ENCODE data around the gene NT5C2. TPM values are rescaled to one million over a fixed set of nuclear protein-coding genes. Genes with fewer than 3 reads are reported as not detected.
"Not testable (repeated sequence)": the region's sequence is repeated elsewhere in the genome, so short reads cannot be mapped to it uniquely, and the experiment has no call there.

The NT5C2 gene
- total RNA-seq, 1 donor from 2014 or later: 113 TPM

GRCh38 chr10:103140469-103140868 lies 52.6 kb downstream of the NT5C2 start:
- FAIRE-seq: no peak
- peaks cover 1% of the 10 kb centered on the region for H3K9me3 Mint-ChIP-seq (ENCODE audit: unreplicated experiment)
- no peak for TF ChIP-seq EZH2 (IDR thresholded peaks at IDR 0.05; ENCODE audit: insufficient read depth, low read length)
- no peak for TF ChIP-seq CTCF (IDR thresholded peaks at IDR 0.05; ENCODE audit: insufficient read depth, low read depth, low read length)

GRCh38 chr10:103139803-103140202 lies 53.3 kb downstream of the NT5C2 start:
- Mint-ChIP-seq H3K4me1 (ENCODE audit: low read depth, unreplicated experiment) (peaks cover 11% of the 10 kb centered on the region), H3K9me3 (ENCODE audit: unreplicated experiment) (peaks cover 1% of the 10 kb centered on the region), H3K4me3 (ENCODE audit: unreplicated experiment) (no peak overlapping the region), H3K36me3 (ENCODE audit: low read depth, unreplicated experiment) (peaks cover 15% of the 10 kb centered on the region), H3K27ac (ENCODE audit: unreplicated experiment) (no peak overlapping the region), H3K27me3 (ENCODE audit: low read depth, unreplicated experiment) (no peaks in the 10 kb centered on the region)
- H3K4me1 ChIP-seq (ENCODE audit: insufficient read depth, low read length): peaks cover 5% of the 10 kb centered on the region
- no peak overlapping the region for H3K27ac ChIP-seq (ENCODE audit: low read depth, low read length)
- no peak overlapping the region for H3K4me3 ChIP-seq (ENCODE audit: insufficient read depth, low read depth, low read length)
- peaks cover 8% of the 10 kb centered on the region for H4K20me1 ChIP-seq (ENCODE audit: insufficient read depth, low read length)
- H3K27me3 ChIP-seq (ENCODE audit: insufficient read depth, low read length): no peaks in the 10 kb centered on the region
- peaks cover 11% of the 10 kb centered on the region for H3K36me3 ChIP-seq (ENCODE audit: insufficient read depth, low read length)
- H3K9ac ChIP-seq (ENCODE audit: low read length): no peak overlapping the region
- no peak overlapping the region for H3K4me2 ChIP-seq (ENCODE audit: low read length)
- H3K9me3 ChIP-seq (ENCODE audit: insufficient read depth, low read depth, low read length): no peaks in the 10 kb centered on the region
- DNase-seq (ENCODE audit: low read depth): no peak
- TF ChIP-seq CTCF (IDR thresholded peaks at IDR 0.05; ENCODE audit: insufficient read depth, low read depth, low read length): no peak
- no peak for TF ChIP-seq EZH2 (IDR thresholded peaks at IDR 0.05; ENCODE audit: insufficient read depth, low read length)
- H3K79me2 ChIP-seq (ENCODE audit: insufficient read depth, low read length): peaks cover 30% of the 10 kb centered on the region
- FAIRE-seq: no peak
- H2AFZ ChIP-seq (ENCODE audit: low read depth, low read length): no peak overlapping the region

More at GRCh38 chr10:103140469-103140868, 52.6 kb downstream of the NT5C2 start:
- peaks cover 10% of the 10 kb centered on the region for H3K36me3 Mint-ChIP-seq (ENCODE audit: low read depth, unreplicated experiment)
- H3K27ac ChIP-seq (ENCODE audit: low read depth, low read length): no peak overlapping the region
- H2AFZ ChIP-seq (ENCODE audit: low read depth, low read length): no peak overlapping the region
- H3K4me3 Mint-ChIP-seq (ENCODE audit: unreplicated experiment): no peak overlapping the region
- no peak overlapping the region for H3K27ac Mint-ChIP-seq (ENCODE audit: unreplicated experiment)
- peaks cover 11% of the 10 kb centered on the region for H3K36me3 ChIP-seq (ENCODE audit: insufficient read depth, low read length)
- peaks cover 31% of the 10 kb centered on the region for H3K79me2 ChIP-seq (ENCODE audit: insufficient read depth, low read length)
- H4K20me1 ChIP-seq (ENCODE audit: insufficient read depth, low read length): peaks cover 9% of the 10 kb centered on the region
- H3K4me1 ChIP-seq (ENCODE audit: insufficient read depth, low read length): peaks cover 11% of the 10 kb centered on the region
- H3K9me3 ChIP-seq (ENCODE audit: insufficient read depth, low read depth, low read length): no peaks in the 10 kb centered on the region
- no peak overlapping the region for H3K4me3 ChIP-seq (ENCODE audit: insufficient read depth, low read depth, low read length)
- H3K9ac ChIP-seq (ENCODE audit: low read length): no peak overlapping the region
- H3K4me2 ChIP-seq (ENCODE audit: low read length): no peak overlapping the region
- H3K27me3 Mint-ChIP-seq (ENCODE audit: low read depth, unreplicated experiment): no peaks in the 10 kb centered on the region
- no peaks in the 10 kb centered on the region for H3K27me3 ChIP-seq (ENCODE audit: insufficient read depth, low read length)
- no peak for DNase-seq (ENCODE audit: low read depth)
- peaks cover 18% of the 10 kb centered on the region for H3K4me1 Mint-ChIP-seq (ENCODE audit: low read depth, unreplicated experiment)

- not testable (repeated sequence) for FAIRE-seq; DNase-seq (ENCODE audit: low read depth); H3K4me2 ChIP-seq (ENCODE audit: low read length); H3K27ac Mint-ChIP-seq (ENCODE audit: unreplicated experiment); H3K9ac ChIP-seq (ENCODE audit: low read length); H3K27me3 Mint-ChIP-seq (ENCODE audit: low read depth, unreplicated experiment); H3K9me3 Mint-ChIP-seq (ENCODE audit: unreplicated experiment); H3K79me2 ChIP-seq (ENCODE audit: insufficient read depth, low read length); H3K4me1 Mint-ChIP-seq (ENCODE audit: low read depth, unreplicated experiment); H3K27me3 ChIP-seq (ENCODE audit: insufficient read depth, low read length); H3K9me3 ChIP-seq (ENCODE audit: insufficient read depth, low read depth, low read length); H3K27ac ChIP-seq (ENCODE audit: low read depth, low read length); H2AFZ ChIP-seq (ENCODE audit: low read depth, low read length); H3K4me3 Mint-ChIP-seq (ENCODE audit: unreplicated experiment); H3K4me1 ChIP-seq (ENCODE audit: insufficient read depth, low read length); H3K4me3 ChIP-seq (ENCODE audit: insufficient read depth, low read depth, low read length)
- H4K20me1 ChIP-seq (ENCODE audit: insufficient read depth, low read length): peaks cover 14% of the 10 kb centered on the region
- H3K36me3 ChIP-seq (ENCODE audit: insufficient read depth, low read length): peaks cover 11% of the 10 kb centered on the region
- peaks cover 38% of the 10 kb centered on the region for H3K36me3 Mint-ChIP-seq (ENCODE audit: low read depth, unreplicated experiment)
Observed at GRCh38 chr10:103135168-103135567, 57.9 kb downstream of the NT5C2 start.
